HepG2 (cell line): Measurements from ENCODE around the gene DLG2. TPM values are rescaled to one million over a fixed set of nuclear protein-coding genes. Genes with fewer than 3 reads are reported as not detected.

Source experiments
- ATAC-seq: fragments of 200-7000 bp; cut with Tn5 transposase; 3 replicates; pipeline ENCODE4 v1.9.1; 2020; ENCODE audit warnings: mild to moderate bottlenecking, moderate library complexity
- BruUV-seq: library from RNA; stranded (reverse); fragments of 400-500 nt; replicated peaks from 2 replicates; lab custom pipeline; 2021; lab: Mats Ljungman, UMichigan
- CTCF ChIA-PET: fragments of 300-600 bp; formaldehyde crosslinking; extraction: SDS; loops from one replicate; lab custom pipeline; 2021; ENCODE audit warnings: low total read pairs, inconsistent platforms, low intra/inter-chr PET ratio; lab: Yijun Ruan, JAX
- POLR2A ChIA-PET: fragments of 350-600 bp; sonication (Branson Sonifier 250); formaldehyde crosslinking; loops from one replicate; lab custom pipeline; 2020; ENCODE audit warnings: antibody characterized with exemption, inconsistent platforms; lab: Yijun Ruan, JAX
- DNase-seq: peaks from one replicate; pipeline ENCODE4 v3.0.0-alpha.2; 2015; ENCODE audit warnings: low spot score
- FAIRE-seq: peaks from 3 replicates; lab custom pipeline; 2011; peaks lifted over from hg19 to GRCh38; lab: Jason Lieb, UNC
- H2AFZ ChIP-seq: one replicate; pipeline ENCODE4 v1.6.1; 2011; ENCODE audit warnings: low read length, inconsistent platforms
- H3K27ac ChIP-seq: fragments of 300-600 bp; 3 replicates; pipeline ENCODE4 v1.8.0; 2011; ENCODE audit warnings: mixed run types, mild to moderate bottlenecking, mixed read lengths, low read length, inconsistent platforms; ENCODE audit not compliant: insufficient read depth; ENCODE audit errors: extremely low read length
- H3K27me3 ChIP-seq, 2 experiments: fragments of 200-600 bp in 1 of 2; 2 replicates in 1 of 2; 3 replicates in 1 of 2; pipeline versions ENCODE4 v1.6.0 to v1.8.0; 2011; ENCODE audit warnings: low read length in 2 of 2, mild to moderate bottlenecking in 2 of 2, moderate library complexity in 2 of 2, inconsistent platforms in 1 of 2; ENCODE audit not compliant: insufficient read depth in 2 of 2, control insufficient read depth in 1 of 2
- H3K36me3 ChIP-seq, 2 experiments: fragments of 200-600 bp in 1 of 2; replicated peaks in 1 of 2; 2 replicates in 1 of 2; 3 replicates in 1 of 2; pipeline versions ENCODE4 v1.5.1 to v1.8.0; 2011; ENCODE audit warnings: low read length in 2 of 2, inconsistent platforms in 1 of 2; ENCODE audit not compliant: insufficient read depth in 2 of 2, control insufficient read depth in 1 of 2
- H3K4me1 ChIP-seq: 2 replicates; pipeline ENCODE4 v1.5.1; 2012; ENCODE audit warnings: low read length, inconsistent platforms; ENCODE audit not compliant: insufficient read depth
- H3K4me2 ChIP-seq: 2 replicates; pipeline ENCODE4 v1.6.0; 2011; ENCODE audit warnings: low read depth, low read length, inconsistent platforms
- H3K4me3 ChIP-seq, 3 experiments: fragments of 200-600 bp in 1 of 3; sonication (generic), shearing (Covaris generic) in 1 of 3; replicated peaks in 1 of 3; 2 replicates each; pipeline ENCODE4 v1.5.1; 2011 to 2016; ENCODE audit warnings: low read length in 3 of 3, inconsistent platforms in 2 of 3, low read depth in 2 of 3, mild to moderate bottlenecking in 2 of 3, control low read depth in 1 of 3, mixed read lengths in 1 of 3; ENCODE audit not compliant: insufficient read depth in 1 of 3
- H3K79me2 ChIP-seq: one replicate; pipeline ENCODE4 v1.6.1; 2011; ENCODE audit warnings: low read length, inconsistent platforms; ENCODE audit not compliant: insufficient read depth
- H3K9ac ChIP-seq: 2 replicates; pipeline ENCODE4 v1.6.0; 2011; ENCODE audit warnings: mild to moderate bottlenecking, low read depth, low read length, inconsistent platforms; ENCODE audit not compliant: insufficient read depth
- H3K9me3 ChIP-seq: 2 replicates; pipeline ENCODE4 v1.5.1; 2012; ENCODE audit warnings: mild to moderate bottlenecking, low read length
- H4K20me1 ChIP-seq: 2 replicates; pipeline ENCODE4 v1.6.0; 2011; ENCODE audit warnings: inconsistent platforms, mild to moderate bottlenecking, low read length, moderate library complexity; ENCODE audit not compliant: insufficient read depth
- BHLHE40 ChIP-seq: IDR thresholded peaks from 2 replicates; pipeline ENCODE4 v1.6.1; 2011; ENCODE audit warnings: low read length, improper control_type of control experiment
- CBX5 ChIP-seq: sonication (generic); formaldehyde crosslinking; IDR thresholded peaks from 2 replicates; pipeline ENCODE4 v1.4.0; 2020; ENCODE audit warnings: missing genetic modification reagents, borderline replicate concordance
- CEBPG ChIP-seq: IDR thresholded peaks from 2 replicates; pipeline ENCODE4 v1.6.1; 2016
- HNRNPH1 ChIP-seq: fragments of 200-400 bp; formaldehyde crosslinking; optimal IDR thresholded peaks from 2 replicates; pipeline ENCODE3; 2017; ENCODE audit warnings: mild to moderate bottlenecking, low read depth, low read length
- SMARCE1 ChIP-seq: fragments of 450-650 bp; IDR thresholded peaks from 2 replicates; pipeline ENCODE4 v1.6.1; 2017; ENCODE audit warnings: borderline replicate concordance
- SOX6 ChIP-seq, 2 experiments: fragments of 450-650 bp in 1 of 2; sonication (generic) in 1 of 2; formaldehyde crosslinking in 1 of 2; IDR thresholded peaks; 2 replicates each; pipeline versions ENCODE4 v1.4.0 to v1.6.1; 2017 to 2020; ENCODE audit warnings: antibody characterized with exemption in 1 of 2, mild to moderate bottlenecking in 1 of 2, missing genetic modification reagents in 1 of 2
- ZFX ChIP-seq: sonication (generic); formaldehyde crosslinking; IDR thresholded peaks from 2 replicates; pipeline ENCODE4 v1.4.0; 2020; ENCODE audit warnings: mild to moderate bottlenecking, low read depth, missing genetic modification reagents, moderate library complexity
- ZNF180 ChIP-seq: sonication (generic); formaldehyde crosslinking; IDR thresholded peaks from 2 replicates; pipeline ENCODE4 v1.4.0; 2020; ENCODE audit warnings: low read depth, missing genetic modification reagents, borderline replicate concordance
- ZNF441 ChIP-seq: sonication (generic); formaldehyde crosslinking; IDR thresholded peaks from 2 replicates; pipeline ENCODE4 v1.7.0; 2021; ENCODE audit warnings: missing genetic modification reagents, borderline replicate concordance
- ZNF570 ChIP-seq: sonication (generic); formaldehyde crosslinking; IDR thresholded peaks from 2 replicates; pipeline ENCODE4 v1.4.0; 2020; ENCODE audit warnings: mild to moderate bottlenecking, missing genetic modification reagents, borderline replicate concordance
- ZNF678 ChIP-seq: sonication (generic); formaldehyde crosslinking; IDR thresholded peaks from 2 replicates; pipeline ENCODE4 v1.4.0; 2020; ENCODE audit warnings: mild to moderate bottlenecking, missing genetic modification reagents
- ZNF780A ChIP-seq: sonication (generic); formaldehyde crosslinking; IDR thresholded peaks from 2 replicates; pipeline ENCODE4 v1.8.0; 2022; ENCODE audit warnings: mild to moderate bottlenecking, missing genetic modification reagents, moderate library complexity
- WGBS: methylation state at CpG from one replicate; pipeline ENCODE4 v1.1.6; 2017; ENCODE audit warnings: low lambda C conversion rate; 5-methylcytosine and 5-hydroxymethylcytosine counted together
- in situ Hi-C: cut with HindIII; loops from 2 replicates; pipeline ENCODE4 v1.10.0; 2017; ENCODE audit warnings: low pct_unique_long_range_greater_than_20kb; ENCODE audit not compliant: extremely low pct_ligation_motif_present
- intact Hi-C: fragments of 100-400 bp; cut with micrococcal nuclease; formaldehyde crosslinking; loops from one replicate; pipeline ENCODE4 v1.10.0; 2022; ENCODE audit not compliant: unreplicated experiment
- polyA plus RNA-seq, 8 experiments: library from polyadenylated mRNA; depleted of rRNA in 3 of 8; stranded (reverse) in 7 of 8; unstranded in 1 of 8; fragments of >200 nt; fragmentation: Illumina TruSeq in 4 of 8; extraction: Trizol in 4 of 8; gene quantifications; 2 replicates each; pipeline versions ENCODE4 v1.2.1 to v1.2.3, GENCODE V29; 2011 to 2016; ENCODE audit warnings: low read depth in 4 of 8, missing spikeins in 1 of 8, mixed read lengths in 1 of 8; ENCODE audit not compliant: insufficient read depth in 1 of 8
- total RNA-seq, 5 experiments: library from RNA; depleted of rRNA; stranded (reverse); fragments of >200 nt; fragmentation: Illumina TruSeq; extraction: Trizol; gene quantifications; 2 replicates each; pipeline ENCODE4 v1.2.3, GENCODE V29; 2016; ENCODE audit warnings: low read depth in 1 of 5
- TF ChIP-seq, protein P1 (sequence below), 2 experiments: sonication (generic) in 1 of 2; formaldehyde crosslinking in 1 of 2; IDR thresholded peaks; 2 replicates each; pipeline versions ENCODE4 v1.4.0 to v1.6.1; 2018 to 2020; ENCODE audit warnings: missing genetic modification reagents in 2 of 2, borderline replicate concordance in 1 of 2, low read depth in 1 of 2, mild to moderate bottlenecking in 1 of 2, missing biosample characterization in 1 of 2
- TF ChIP-seq, protein P2 (sequence below): sonication (generic); formaldehyde crosslinking; IDR thresholded peaks from 2 replicates; pipeline ENCODE4 v1.4.0; 2020; ENCODE audit warnings: missing genetic modification reagents
- TF ChIP-seq, protein P3 (sequence below): sonication (generic); IDR thresholded peaks from 2 replicates; pipeline ENCODE4 v1.6.1; 2016; ENCODE audit warnings: low read depth, borderline replicate concordance

Gene DLG2
- total and polyA plus RNA-seq, 2 of the 13 experiments (the other 11 are each of a cell fraction or from before 2014, with no cell fraction given) = 0.46 to 1.0 TPM

DNA sequence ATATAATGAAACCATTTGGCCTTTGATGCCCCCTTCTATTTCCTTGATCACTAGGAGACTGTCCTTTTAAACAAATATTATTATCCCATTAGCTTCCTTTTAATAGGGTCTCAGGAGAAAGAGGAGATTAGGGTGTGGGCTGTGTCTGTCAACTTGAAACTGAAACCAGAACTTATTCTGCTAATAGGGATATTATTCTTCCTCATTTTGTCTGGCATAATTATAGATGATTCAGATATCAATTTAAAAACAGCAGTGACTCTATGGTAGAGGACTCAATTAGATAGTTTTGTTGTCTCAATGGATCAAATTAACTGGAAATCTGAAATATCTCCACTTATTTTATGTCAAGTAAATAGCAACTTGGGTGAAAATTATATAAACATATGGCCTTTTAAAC lies 1756.1 kb downstream of the DLG2 start:
- Histone ChIP-seq H3K4me2 (peak overlapping the region; percentile 41), H3K27me3 (no peaks in the 10 kb centered on the region), H2AFZ (no peak overlapping the region), H4K20me1 (no peaks in the 10 kb centered on the region; the same call in 1 of the 2 replicates), H3K9me3 (no peaks in the 10 kb centered on the region), H3K9ac (no peak overlapping the region), H3K27ac (no peak overlapping the region), H3K79me2 (no peaks in the 10 kb centered on the region), H3K4me3 (no peak overlapping the region; a peak in 1 of 6 replicates), H3K36me3 (no peaks in the 10 kb centered on the region), H3K4me1 (peaks cover 11% of the 10 kb centered on the region)
- CTCF ChIA-PET = no interaction called here
- TF ChIP-seq CBX5 = no peak
- TF ChIP-seq SOX6 (IDR thresholded peaks at IDR 0.05) = no peak
- TF ChIP-seq SOX6 (CRISPR knock-in tag; IDR thresholded peaks at IDR 0.05) = 0 out of 2 replicates have a peak, but pooled peaks have one; percentile 17
- in situ Hi-C loops = no loop called here
- POLR2A ChIA-PET = no interaction called here
- no TSS peak for BruUV-seq
- no peak for DNase-seq
- FAIRE-seq = no peak
- intact Hi-C loops = no loop called here
- ATAC-seq = no peak; the same call in 1 of the 3 replicates

DNA sequence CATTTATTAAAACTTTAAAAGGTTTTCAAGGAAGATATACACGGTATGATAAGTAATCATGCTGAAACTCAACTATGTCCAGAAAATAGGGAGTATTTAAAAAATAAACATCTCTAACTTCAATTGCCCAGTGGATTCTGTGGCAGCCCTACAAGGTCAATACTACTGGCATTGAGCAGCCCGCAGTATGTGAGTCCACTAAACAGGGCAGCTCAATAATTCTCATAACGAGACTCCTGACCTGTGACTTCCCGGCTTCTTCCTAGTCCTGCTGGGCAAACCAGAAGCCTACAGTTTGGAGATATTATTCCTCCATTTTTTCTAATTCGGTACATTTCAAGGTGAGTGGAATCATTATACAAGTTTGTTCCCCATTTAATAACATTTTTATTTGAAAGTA lies 1760.5 kb downstream of the DLG2 start:
- WGBS = 48% methylated on average over 5 of the region's 5 CpGs
- TF ChIP-seq ZNF570 (CRISPR knock-in tag) (no peak), CEBPG (no peak), HNRNPH1 (no peak), ZFX (CRISPR knock-in tag) (no peak), SMARCE1 (no peak), ZNF441 (CRISPR knock-in tag) (no peak), ZNF678 (CRISPR knock-in tag) (no peak), BHLHE40 (no peak), ZNF180 (CRISPR knock-in tag) (no peak), ZNF780A (CRISPR knock-in tag) (no peak)
- TF ChIP-seq, protein P1, sequence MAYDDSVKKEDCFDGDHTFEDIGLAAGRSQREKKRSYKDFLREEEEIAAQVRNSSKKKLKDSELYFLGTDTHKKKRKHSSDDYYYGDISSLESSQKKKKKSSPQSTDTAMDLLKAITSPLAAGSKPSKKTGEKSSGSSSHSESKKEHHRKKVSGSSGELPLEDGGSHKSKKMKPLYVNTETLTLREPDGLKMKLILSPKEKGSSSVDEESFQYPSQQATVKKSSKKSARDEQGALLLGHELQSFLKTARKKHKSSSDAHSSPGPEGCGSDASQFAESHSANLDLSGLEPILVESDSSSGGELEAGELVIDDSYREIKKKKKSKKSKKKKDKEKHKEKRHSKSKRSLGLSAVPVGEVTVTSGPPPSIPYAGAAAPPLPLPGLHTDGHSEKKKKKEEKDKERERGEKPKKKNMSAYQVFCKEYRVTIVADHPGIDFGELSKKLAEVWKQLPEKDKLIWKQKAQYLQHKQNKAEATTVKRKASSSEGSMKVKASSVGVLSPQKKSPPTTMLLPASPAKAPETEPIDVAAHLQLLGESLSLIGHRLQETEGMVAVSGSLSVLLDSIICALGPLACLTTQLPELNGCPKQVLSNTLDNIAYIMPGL (CRISPR knock-in tag; IDR thresholded peaks at IDR 0.05; ENCODE audit: borderline replicate concordance in 1 of 2, low read depth in 1 of 2) = no peak
- TF ChIP-seq, protein P2, sequence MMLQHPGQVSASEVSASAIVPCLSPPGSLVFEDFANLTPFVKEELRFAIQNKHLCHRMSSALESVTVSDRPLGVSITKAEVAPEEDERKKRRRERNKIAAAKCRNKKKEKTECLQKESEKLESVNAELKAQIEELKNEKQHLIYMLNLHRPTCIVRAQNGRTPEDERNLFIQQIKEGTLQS (CRISPR knock-in tag) = no peak
- TF ChIP-seq, protein P3, sequence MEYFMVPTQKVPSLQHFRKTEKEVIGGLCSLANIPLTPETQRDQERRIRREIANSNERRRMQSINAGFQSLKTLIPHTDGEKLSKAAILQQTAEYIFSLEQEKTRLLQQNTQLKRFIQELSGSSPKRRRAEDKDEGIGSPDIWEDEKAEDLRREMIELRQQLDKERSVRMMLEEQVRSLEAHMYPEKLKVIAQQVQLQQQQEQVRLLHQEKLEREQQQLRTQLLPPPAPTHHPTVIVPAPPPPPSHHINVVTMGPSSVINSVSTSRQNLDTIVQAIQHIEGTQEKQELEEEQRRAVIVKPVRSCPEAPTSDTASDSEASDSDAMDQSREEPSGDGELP = no peak

More for the DNA sequence above, 1760.5 kb downstream of the DLG2 start:
- Histone ChIP-seq H3K36me3 (no peaks in the 10 kb centered on the region), H3K9ac (no peak overlapping the region), H3K4me3 (no peak overlapping the region), H3K4me1 (peaks cover 11% of the 10 kb centered on the region), H3K79me2 (no peaks in the 10 kb centered on the region), H3K9me3 (no peaks in the 10 kb centered on the region), H3K27ac (no peak overlapping the region), H3K27me3 (no peaks in the 10 kb centered on the region), H3K4me2 (no peak overlapping the region), H2AFZ (no peak overlapping the region), H4K20me1 (no peaks in the 10 kb centered on the region)
- ChIA-PET POLR2A (no interaction called here), CTCF (no interaction called here)
- FAIRE-seq (no peak), DNase-seq (no peak), ATAC-seq (no peak)
- intact Hi-C loops (no loop called here), in situ Hi-C loops (no loop called here)
- BruUV-seq = no TSS peak
